Caco-2 (cell line): ENCODE measurements around the gene TANGO2. TPM values are rescaled to one million over a fixed set of nuclear protein-coding genes. Genes with fewer than 3 reads are reported as not detected.

Experiments
- BruUV-seq: library from RNA; stranded (reverse); fragments of 400-500 nt; replicated peaks from 2 replicates; lab custom pipeline; 2021; lab: Mats Ljungman, UMichigan
- CTCF ChIA-PET: fragments of 300-600 bp; sonication (Branson Sonifier 250); formaldehyde crosslinking; loops from one replicate; lab custom pipeline; 2022; ENCODE audit warnings: antibody characterized with exemption; lab: Charles Lee
- POLR2A ChIA-PET: fragments of 300-600 bp; sonication (Branson Sonifier 250); formaldehyde crosslinking; loops from one replicate; lab custom pipeline; 2022; ENCODE audit warnings: antibody characterized with exemption; lab: Charles Lee
- DNase-seq, 2 experiments: peaks; one replicate each; pipeline versions ENCODE4 v3.0.0 to v3.0.0-alpha.2; 2020 to 2022
- H3K27me3 ChIP-seq: replicated peaks from 2 replicates; pipeline ENCODE4 v1.6.0; 2011; ENCODE audit warnings: low read length; ENCODE audit not compliant: control insufficient read depth, insufficient read depth
- H3K36me3 ChIP-seq: 2 replicates; pipeline ENCODE4 v1.5.1; 2011; ENCODE audit warnings: low read length; ENCODE audit not compliant: control insufficient read depth, insufficient read depth
- H3K4me1 ChIP-seq: fragments of 250-450 bp; sonication (Bioruptor Pico); 2 replicates; pipeline ENCODE4 v1.5.1; 2020; ENCODE audit warnings: mild to moderate bottlenecking
- H3K4me3 ChIP-seq: 2 replicates; pipeline ENCODE4 v1.5.1; 2011; ENCODE audit warnings: low read depth, mild to moderate bottlenecking, control low read depth, low read length
- H3K9me3 ChIP-seq: fragments of 250-450 bp; sonication (Bioruptor Pico); 2 replicates; pipeline ENCODE4 v1.5.1; 2020; ENCODE audit warnings: mild to moderate bottlenecking, moderate library complexity
- H3K27ac Mint-ChIP-seq: one replicate; pipeline ENCODE4 v1.8.0; 2022; ENCODE audit warnings: mixed read lengths; ENCODE audit not compliant: unreplicated experiment
- H3K27me3 Mint-ChIP-seq: one replicate; pipeline ENCODE4 v1.8.0; 2022; ENCODE audit warnings: mixed read lengths; ENCODE audit not compliant: insufficient read depth, unreplicated experiment
- H3K36me3 Mint-ChIP-seq: one replicate; pipeline ENCODE4 v1.8.0; 2022; ENCODE audit warnings: mild to moderate bottlenecking, mixed read lengths; ENCODE audit not compliant: insufficient read depth, unreplicated experiment
- H3K4me1 Mint-ChIP-seq: one replicate; pipeline ENCODE4 v1.8.0; 2022; ENCODE audit warnings: low read depth, mixed read lengths; ENCODE audit not compliant: unreplicated experiment
- H3K4me3 Mint-ChIP-seq: one replicate; pipeline ENCODE4 v1.8.0; 2022; ENCODE audit warnings: mild to moderate bottlenecking, moderate library complexity, mixed read lengths; ENCODE audit not compliant: unreplicated experiment
- H3K9me3 Mint-ChIP-seq: one replicate; pipeline ENCODE4 v1.8.0; 2022; ENCODE audit warnings: mixed read lengths; ENCODE audit not compliant: unreplicated experiment
- CTCF ChIP-seq, 2 experiments: fragments of 200-600 bp in 1 of 2; IDR thresholded peaks; 1 replicate in 1 of 2; 2 replicates in 1 of 2; pipeline versions ENCODE4 v1.5.1 to v1.8.0; 2011 to 2022; ENCODE audit warnings: antibody characterized with exemption in 1 of 2, control low read depth in 1 of 2, inconsistent platforms in 1 of 2, low read depth in 1 of 2, low read length in 1 of 2, mild to moderate bottlenecking in 1 of 2, moderate library complexity in 1 of 2; ENCODE audit not compliant: insufficient read depth in 1 of 2, severe bottlenecking in 1 of 2, unreplicated experiment in 1 of 2
- intact Hi-C: fragments of 100-400 bp; cut with micrococcal nuclease; formaldehyde crosslinking; loops from one replicate; pipeline ENCODE4 v1.10.0; 2022; ENCODE audit not compliant: unreplicated experiment
- total RNA-seq: library from RNA; stranded (reverse); gene quantifications from 2 replicates; pipeline ENCODE4 v1.2.3, GENCODE V29; 2022

Gene TANGO2
- total RNA-seq, 1 experiment from 2014 or later = 26.6 TPM

- Histone ChIP-seq H3K27me3 (no peaks in the 10 kb centered on the region), H3K36me3 (no peaks in the 10 kb centered on the region), H3K4me1 (no peaks in the 10 kb centered on the region), H3K9me3 (no peaks in the 10 kb centered on the region), H3K4me3 (no peak overlapping the region)
- Mint-ChIP-seq H3K27ac (no peak overlapping the region), H3K4me3 (no peak overlapping the region), H3K9me3 (no peaks in the 10 kb centered on the region), H3K27me3 (no peaks in the 10 kb centered on the region), H3K4me1 (no peaks in the 10 kb centered on the region), H3K36me3 (peaks cover 11% of the 10 kb centered on the region)
- no peak for DNase-seq
- TF ChIP-seq CTCF (IDR thresholded peaks at IDR 0.05; ENCODE audit: insufficient read depth in 1 of 2, low read depth in 1 of 2, low read length in 1 of 2, severe bottlenecking in 1 of 2, unreplicated experiment in 1 of 2) = no peak
- BruUV-seq = no TSS peak
- intact Hi-C loops = no loop called here
- ChIA-PET CTCF (no interaction called here), POLR2A (no interaction called here)
These were observed 33.6 kb downstream of the TANGO2 start for GRCh38 chr22:20054485-20054884.

GRCh38 chr22:20055144-20055543 lies 34.2 kb downstream of the TANGO2 start:
- no peak for DNase-seq
- H3K36me3 ChIP-seq = no peaks in the 10 kb centered on the region
- intact Hi-C loops = no loop called here
- Mint-ChIP-seq H3K36me3 (peaks cover 7% of the 10 kb centered on the region), H3K27me3 (no peaks in the 10 kb centered on the region), H3K4me3 (no peak overlapping the region), H3K9me3 (no peaks in the 10 kb centered on the region), H3K27ac (no peak overlapping the region), H3K4me1 (no peaks in the 10 kb centered on the region)
- no peaks in the 10 kb centered on the region for H3K4me1 ChIP-seq
- POLR2A ChIA-PET = no interaction called here
- H3K27me3 ChIP-seq = no peaks in the 10 kb centered on the region
- no peak overlapping the region for H3K4me3 ChIP-seq
- TF ChIP-seq CTCF (IDR thresholded peaks at IDR 0.05; ENCODE audit: insufficient read depth in 1 of 2, low read depth in 1 of 2, low read length in 1 of 2, severe bottlenecking in 1 of 2, unreplicated experiment in 1 of 2) = no peak
- H3K9me3 ChIP-seq = no peaks in the 10 kb centered on the region
- CTCF ChIA-PET = no interaction called here
- BruUV-seq = no TSS peak

- H3K9me3 Mint-ChIP-seq = no peaks in the 10 kb centered on the region
- no peak for DNase-seq
- Histone ChIP-seq H3K27me3 (no peaks in the 10 kb centered on the region), H3K9me3 (no peaks in the 10 kb centered on the region), H3K4me1 (no peaks in the 10 kb centered on the region), H3K4me3 (no peak overlapping the region), H3K36me3 (no peaks in the 10 kb centered on the region)
- H3K4me3 Mint-ChIP-seq = no peak overlapping the region
- H3K27ac Mint-ChIP-seq = no peak overlapping the region
- ChIA-PET POLR2A (no interaction called here), CTCF (no interaction called here)
- intact Hi-C loops = no loop called here
- no peak for TF ChIP-seq CTCF (IDR thresholded peaks at IDR 0.05; ENCODE audit: insufficient read depth in 1 of 2, low read depth in 1 of 2, low read length in 1 of 2, severe bottlenecking in 1 of 2, unreplicated experiment in 1 of 2)
- H3K36me3 Mint-ChIP-seq = peaks cover 7% of the 10 kb centered on the region
- H3K4me1 Mint-ChIP-seq = no peaks in the 10 kb centered on the region
- BruUV-seq = no TSS peak
- no peaks in the 10 kb centered on the region for H3K27me3 Mint-ChIP-seq
These were observed 34.7 kb downstream of the TANGO2 start for GRCh38 chr22:20055654-20056053.
